Activated CD4-positive, alpha-beta T cell treated with anti-CD3 and anti-CD28 coated beads, Interleukin-2, amount 50 U/mL, for 4 hours (primary cell): ENCODE measurements around the gene MERTK.
A peak's percentile ranks its signal among the peaks of the same experiment; 100 is the strongest.
"Not testable (repeated sequence)": the region's sequence is repeated elsewhere in the genome, so short reads cannot be mapped to it uniquely, and the experiment has no call there.

ENCODE experiments used
- DNase-seq, 2 experiments: peaks; one replicate each; pipeline ENCODE4 v3.0.0-alpha.2; 2020

Gene MERTK

DNA sequence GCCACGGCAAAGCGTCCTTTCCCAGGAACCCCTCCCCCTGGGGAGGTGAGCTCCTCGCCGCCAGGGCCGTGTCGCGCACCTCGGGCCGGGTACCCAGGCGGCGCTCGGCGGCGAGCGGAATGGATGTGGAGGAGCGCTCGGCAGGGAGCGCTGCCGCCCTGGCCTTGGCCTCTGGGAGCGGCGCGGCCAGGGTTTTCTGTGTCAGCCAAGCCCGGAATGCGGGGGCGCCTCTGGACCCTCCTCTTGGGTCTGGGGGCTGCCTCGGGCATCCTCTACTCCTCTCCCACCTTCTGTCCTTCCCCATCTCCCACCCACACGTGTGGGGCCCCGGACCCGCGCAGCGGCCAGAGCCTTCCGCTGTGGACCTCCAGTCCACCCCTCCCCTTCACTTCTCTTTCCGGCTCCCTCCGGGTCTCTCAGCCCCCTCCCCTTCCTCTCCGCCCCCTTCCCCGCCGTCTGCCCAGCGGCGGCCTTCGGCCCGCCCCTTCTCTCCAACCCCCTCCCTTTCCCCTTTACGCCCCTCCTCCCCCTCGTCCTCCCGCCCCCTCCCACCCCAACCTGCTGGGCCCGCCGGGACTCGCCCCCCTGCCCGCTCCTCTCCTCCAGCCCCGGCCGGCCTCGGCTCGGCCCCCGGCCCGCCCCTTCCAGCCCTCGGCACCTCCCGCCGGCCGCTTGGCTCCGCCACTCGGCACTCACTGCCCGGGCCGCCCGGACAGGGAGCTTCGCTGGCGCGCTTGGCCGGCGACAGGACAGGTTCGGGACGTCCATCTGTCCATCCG is at the start of gene MERTK:
Gene MERTK (plus strand): TSS at position 684 of the 779 bp plus-strand sequence. CDS start 129 bp downstream, outside the sequence.
- DNase-seq = peak; percentile 39 to 47

GRCh38 chr2:111850646-111851045 is 47.8 kb upstream of the MERTK start:
- DNase-seq = peak; percentile 20 to 24

DNA sequence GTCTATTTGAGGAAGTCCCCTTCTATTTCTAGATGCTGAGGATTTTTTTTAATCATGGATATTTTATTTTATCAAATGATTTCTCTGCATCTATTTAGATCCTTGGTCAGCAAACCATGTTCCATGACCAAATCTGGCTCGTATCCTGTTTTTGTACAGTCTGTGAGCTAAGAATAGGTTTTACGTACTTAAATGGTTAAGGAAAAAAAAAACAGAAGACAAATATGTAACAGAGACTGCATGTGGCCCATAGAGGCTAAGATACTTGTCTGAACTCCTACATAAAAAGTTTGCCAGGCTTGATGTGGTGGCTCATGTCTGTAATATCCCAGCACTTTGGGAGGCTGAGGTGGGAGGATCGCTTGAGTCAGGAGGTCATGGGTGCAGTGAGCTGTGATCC is 45.9 kb upstream of the MERTK start:
- not testable (repeated sequence) for DNase-seq

DNA sequence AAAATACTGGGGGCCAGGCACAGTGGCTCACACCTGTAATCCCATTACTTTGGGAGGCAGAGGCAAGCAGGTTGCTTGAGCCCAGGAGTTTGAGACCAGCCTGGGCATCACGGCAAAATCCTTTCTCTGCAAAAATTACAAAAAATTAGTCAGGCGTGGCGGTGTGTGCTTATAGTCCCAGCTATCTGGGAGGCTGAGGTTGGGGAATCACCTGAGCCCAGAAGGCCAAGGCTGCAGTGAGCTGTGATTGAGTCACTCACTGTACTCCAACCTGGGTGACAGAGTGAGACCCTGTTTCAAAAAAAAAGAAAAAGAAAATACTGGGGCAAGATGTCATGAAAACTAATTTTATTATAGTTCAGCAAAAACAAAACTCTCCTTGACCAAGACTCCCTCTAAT is 38.4 kb upstream of the MERTK start:
- not testable (repeated sequence) for DNase-seq

DNA sequence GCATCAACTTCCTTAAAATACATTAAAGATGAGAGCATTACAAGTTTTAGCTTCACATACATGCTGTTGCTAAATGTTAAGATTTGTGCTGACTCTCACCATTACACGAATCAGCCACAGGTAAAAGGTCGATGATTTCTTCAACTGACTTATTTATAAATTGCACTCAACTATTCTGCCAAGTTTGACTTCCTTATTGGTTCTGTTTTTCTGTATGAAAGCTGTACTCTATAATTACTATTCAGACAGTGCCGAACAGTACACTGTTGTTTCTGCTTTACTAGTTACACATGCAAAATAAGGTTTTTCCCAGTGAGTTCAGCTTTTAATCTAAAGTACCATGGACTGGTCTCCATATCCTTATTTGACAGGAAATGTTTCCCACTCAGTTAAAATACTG is 33.3 kb upstream of the MERTK start:
- DNase-seq = not testable (repeated sequence)

GRCh38 chr2:111872806-111873205 is 25.6 kb upstream of the MERTK start:
- not testable (repeated sequence) for DNase-seq

DNA sequence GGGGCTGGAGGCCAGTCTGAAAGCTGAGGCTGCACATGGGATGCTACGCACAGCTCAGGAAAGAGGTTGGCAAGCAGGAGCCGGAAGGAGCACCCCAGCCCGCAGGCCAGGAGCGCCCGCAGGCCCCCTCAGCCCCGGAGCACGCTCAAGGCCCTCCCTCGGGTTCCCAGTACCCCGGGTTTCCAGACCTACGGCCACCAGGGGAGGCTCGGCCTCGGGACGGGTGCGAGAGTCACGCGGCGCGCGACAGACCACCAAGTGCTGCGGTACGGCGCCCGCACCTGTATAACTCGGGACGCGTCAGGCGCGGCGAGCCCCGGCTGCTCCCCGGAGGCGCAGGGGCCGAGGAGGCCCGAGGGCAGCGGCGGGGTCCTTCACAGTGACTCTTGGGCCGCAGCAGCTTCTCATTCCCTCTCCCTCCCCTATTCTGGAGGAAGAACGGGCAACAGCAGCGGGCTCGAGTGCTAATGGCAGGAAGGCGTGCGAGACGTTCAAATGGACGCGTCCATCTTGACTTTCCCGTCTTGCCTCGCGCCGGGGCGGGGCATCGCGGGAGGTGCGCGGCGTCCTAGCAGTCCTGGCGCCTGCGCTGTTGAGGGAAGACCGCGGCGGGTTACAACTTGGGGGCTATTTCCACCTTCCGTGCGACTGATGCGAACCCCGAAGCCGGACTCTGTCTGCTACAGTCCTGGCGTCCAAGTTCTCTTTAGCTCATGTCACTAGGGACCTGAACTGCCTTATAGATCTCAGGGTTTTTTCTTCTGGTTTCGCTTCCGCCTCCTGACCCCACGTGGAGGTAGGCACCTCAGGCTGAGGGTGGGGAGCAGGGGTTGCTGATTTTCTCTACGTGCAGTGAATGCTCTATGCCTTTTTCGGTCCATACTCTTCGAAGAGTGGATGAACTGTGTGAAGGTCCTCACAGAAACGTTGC is 14.5 kb upstream of the MERTK start, which contains the start of gene ANAPC1:
Gene ANAPC1 (minus strand): TSS at position 533 of the 931 bp plus-strand sequence. CDS start 3,368 bp downstream, outside the sequence.
- DNase-seq = peak; percentile 82

- DNase-seq = no peak
Observed at GRCh38 chr2:111884592-111884964, 13.8 kb upstream of the MERTK start.

DNA sequence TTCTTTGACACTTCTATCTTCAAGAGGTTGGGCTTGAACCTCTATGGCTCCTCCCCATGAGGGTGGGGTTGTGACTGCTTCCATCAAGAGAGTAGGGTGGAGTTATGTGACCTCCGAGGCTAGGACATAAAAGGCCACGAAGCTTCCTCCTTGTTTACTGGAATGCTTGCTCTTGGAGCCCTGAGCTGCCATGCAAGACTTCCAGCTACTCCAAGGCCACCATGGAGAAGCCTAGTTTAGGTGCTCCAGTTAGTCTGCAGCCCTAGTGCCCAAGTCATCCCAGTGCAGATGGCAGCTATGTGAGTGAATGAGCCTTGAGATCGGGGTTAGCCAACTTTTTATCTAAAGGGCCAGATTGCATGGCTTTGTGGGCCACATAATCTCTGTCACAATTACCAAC is 2.4 kb upstream of the MERTK start:
- no peak for DNase-seq

GRCh38 chr2:111896576-111896975 is 1.8 kb upstream of the MERTK start:
- DNase-seq = no peak

DNA sequence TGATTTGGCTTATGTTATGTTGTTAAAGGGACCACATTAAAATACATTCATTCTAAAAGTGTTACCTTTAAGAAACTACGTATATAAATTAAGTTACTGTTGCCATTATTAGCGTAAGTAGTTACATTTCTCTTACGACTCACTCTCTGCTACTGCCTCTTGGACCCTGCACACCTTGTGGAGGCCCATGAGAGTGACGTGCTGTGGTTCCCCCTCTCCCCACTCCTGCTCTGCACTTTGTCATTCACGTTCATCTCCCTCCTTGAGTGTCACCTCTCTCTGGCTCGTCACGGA is 830 bp upstream of the MERTK start:
- DNase-seq = no peak

DNA sequence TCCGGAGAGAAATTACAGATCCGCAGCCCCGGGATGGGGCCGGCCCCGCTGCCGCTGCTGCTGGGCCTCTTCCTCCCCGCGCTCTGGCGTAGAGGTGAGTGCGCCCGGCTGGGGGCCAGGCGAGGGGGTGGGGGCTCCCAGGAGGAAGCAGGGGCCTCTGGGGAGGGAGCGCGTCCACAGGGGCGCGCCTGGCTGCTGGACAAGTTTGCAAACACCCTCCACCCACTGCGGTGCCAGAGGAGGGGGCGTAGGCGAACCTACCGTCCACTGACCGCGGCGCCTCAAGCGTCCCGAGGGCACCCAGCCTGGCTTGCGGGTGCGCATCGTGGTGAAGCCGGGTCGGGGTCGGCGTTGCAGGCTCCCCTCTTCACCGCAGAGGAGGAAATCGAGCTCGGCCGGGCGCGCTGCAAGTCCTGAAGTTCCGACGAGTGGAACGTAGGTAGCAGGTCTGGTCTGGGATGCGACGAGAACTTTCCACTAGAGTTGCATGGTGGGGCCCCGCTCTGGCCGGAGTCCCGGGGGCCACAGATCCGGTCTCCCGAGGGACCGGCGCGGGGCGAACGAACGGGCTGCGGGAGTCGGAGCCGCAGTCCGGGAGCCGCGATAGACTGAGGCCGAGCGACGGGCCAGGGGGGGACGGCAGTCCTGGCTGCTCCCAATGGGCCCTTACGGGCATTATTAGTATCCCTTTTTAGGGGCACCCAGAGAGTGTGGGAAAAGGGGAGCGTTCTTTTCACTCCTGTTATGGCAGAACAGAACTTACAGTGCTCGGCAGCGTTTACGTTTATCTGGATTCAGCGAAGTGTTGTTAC is 502 bp downstream of the MERTK start:
- DNase-seq = peak in 1 of 2 experiments; percentile 4

- no peak for DNase-seq
Observed at GRCh38 chr2:111900859-111901258, 2.5 kb downstream of the MERTK start.

DNA sequence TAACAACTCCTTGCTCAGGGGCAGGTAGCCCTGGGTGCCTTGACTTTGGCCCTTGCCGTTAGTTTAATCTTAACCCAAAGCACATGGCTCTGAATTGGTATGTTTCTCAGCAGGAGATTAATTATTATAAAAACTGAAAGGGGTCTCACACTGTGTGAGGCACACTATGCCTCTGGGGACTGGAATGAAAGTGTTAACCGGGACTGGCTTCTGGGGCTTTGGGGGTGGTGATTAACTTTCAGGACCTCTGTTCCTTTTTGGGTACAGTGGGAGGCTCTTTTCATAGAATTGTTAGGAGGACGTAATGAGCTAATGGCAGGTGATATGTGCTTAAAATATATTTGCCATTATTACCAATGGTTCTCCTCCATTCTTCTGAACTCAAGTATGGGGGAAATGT is 5.1 kb downstream of the MERTK start:
- no peak for DNase-seq

- DNase-seq = no peak
Observed at GRCh38 chr2:111903930-111904439, 5.6 kb downstream of the MERTK start.

DNA sequence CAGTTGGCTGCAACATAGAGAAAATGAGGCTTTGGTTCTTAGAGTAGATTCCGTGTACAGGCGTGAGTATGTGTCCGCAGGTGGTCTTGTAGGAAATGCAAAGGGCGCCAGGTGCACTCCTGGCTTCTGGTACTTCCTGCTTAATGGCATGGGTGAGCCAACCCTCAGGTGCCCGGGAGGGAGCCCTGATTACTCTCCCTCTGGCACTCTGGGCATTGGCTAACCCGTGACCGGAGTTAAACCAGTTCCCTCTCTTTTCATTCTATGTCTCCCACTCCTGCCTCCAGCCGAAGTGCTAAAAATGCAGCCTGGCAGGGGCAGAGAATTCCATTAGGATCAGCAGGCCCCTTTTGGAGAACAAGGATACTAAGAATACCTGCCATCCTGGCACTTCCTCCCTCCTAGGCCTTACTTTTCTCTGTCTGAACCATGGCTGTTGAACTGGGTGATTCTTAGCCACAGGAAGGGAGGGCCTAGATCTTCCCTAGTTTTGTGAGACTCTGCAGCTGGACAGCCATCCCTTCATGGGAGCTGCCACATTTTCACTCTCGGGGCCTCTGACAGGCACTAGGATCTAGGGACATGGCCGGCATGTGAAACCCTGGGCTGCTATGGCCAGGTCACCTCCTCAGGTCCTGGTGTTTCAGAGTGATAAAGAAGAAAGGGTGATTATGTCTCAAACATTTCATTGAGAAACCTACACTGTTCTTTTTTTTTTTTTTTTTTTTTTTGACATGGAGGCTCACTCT is 6.5 kb downstream of the MERTK start:
- DNase-seq = no peak

DNA sequence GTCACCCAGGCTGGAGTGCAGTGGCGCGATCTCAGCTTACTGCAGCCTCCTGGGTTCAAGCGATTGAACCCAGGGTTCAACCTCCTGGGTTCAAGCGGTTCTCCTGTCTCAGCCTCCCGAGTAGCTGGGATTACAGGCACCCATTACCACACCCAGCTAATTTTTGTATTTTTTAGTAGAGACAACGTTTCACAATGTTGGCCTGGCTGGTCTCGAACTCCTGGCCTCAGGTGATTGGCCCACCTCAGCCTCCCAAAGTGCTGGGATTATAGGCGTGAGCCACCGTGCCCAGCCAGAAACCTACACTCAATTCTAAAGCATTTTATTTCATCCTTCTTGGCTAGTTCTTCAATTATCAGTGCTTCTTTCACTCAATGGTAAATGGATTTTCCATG is 7.1 kb downstream of the MERTK start:
- not testable (repeated sequence) for DNase-seq

GRCh38 chr2:111905990-111906735 is 7.8 kb downstream of the MERTK start:
- no peak for DNase-seq

GRCh38 chr2:111908578-111908977 is 10.2 kb downstream of the MERTK start:
- no peak for DNase-seq

DNA sequence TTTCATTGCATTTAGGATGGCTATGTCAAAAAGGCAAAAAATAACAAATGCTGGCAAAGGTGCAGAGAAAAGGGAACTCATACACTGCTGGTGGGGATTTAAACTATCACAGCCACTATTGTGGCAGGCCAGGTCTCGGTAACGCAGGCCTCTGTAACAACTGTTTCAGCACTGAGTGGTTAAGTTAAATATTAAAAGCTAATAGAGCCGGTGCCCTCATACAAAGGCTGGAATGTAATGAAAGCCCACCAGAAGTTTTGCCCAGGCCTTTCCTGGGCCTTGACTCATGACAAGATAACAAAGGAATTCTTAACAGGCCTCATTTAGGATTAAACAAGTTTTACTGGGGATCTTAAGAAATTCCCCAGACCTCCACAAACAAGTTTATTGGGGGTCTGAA is 10.7 kb downstream of the MERTK start:
- no peak for DNase-seq

- DNase-seq = not testable (repeated sequence)
Observed at GRCh38 chr2:111909997-111910396, 11.6 kb downstream of the MERTK start.
